RPMI7951 (cell line): ENCODE measurements around the gene FLRT2. TPM values are rescaled to one million over a fixed set of nuclear protein-coding genes. Genes with fewer than 3 reads are reported as not detected.
A peak's percentile ranks its signal among the peaks of the same experiment; 100 is the strongest.

Experiments used
- DNase-seq: peaks from one replicate; pipeline ENCODE4 v3.0.0-alpha.2; 2012; ENCODE audit warnings: low read depth
- total RNA-seq: library from RNA; depleted of rRNA; stranded (reverse); fragments of >200 nt; shearing (Covaris generic); gene quantifications from 2 replicates; pipeline ENCODE4 v1.2.3, GENCODE V29; 2014

FLRT2 gene
- total RNA-seq, 1 experiment from 2014 or later: 5.2 TPM

DNA sequence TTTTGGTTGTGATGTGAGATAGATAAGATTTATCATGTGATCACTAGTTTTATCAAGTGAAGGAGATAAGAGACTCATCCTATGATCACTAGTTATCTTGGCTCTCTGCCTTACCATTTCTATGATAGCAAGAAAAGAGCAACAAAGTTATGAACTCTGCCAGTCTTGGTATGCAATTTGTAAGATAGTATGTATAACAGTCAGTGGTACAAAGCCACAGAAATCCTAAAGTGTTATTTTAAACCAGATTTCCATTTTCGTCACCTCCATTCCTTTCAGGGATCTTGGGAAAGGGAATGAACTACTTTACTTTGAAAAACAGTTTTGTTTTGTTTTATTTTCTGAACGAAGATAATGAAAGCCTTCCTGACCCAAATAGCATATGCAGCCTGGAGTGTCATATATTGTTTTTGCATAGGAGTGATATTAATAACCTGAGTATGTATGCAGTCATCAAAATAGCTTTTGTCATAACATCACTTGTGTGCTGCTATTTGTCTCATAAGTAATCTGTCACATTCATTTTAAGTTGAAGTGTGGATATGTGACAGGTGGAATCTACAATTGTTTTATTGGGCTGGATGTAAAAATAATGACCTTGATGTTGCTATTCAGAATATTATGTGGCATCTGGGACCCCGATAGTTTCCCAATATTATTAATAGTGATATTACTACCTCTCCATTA, 35.0 kb downstream of the FLRT2 start:
- no peak for DNase-seq

DNA sequence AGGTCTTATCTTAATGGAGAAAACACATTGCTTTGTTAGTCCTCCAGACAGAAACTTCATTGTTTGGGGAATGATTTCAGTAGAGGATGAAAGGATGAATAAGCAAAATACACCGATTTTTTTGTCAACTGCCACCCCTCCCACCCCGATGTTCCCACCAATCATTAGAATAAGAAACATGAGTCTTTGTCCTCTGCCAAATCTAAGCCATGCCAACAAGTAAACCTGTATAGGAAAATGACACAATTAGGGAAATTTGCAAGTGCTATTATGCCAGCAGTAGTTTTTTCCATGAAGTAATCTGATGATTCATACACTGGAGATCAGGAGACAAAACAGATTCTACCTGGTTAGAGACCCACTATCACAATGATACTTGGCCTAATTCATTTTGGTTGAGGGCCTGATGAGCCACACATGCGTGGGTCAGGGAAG, 35.9 kb downstream of the FLRT2 start:
- DNase-seq: peak; percentile 41

DNA sequence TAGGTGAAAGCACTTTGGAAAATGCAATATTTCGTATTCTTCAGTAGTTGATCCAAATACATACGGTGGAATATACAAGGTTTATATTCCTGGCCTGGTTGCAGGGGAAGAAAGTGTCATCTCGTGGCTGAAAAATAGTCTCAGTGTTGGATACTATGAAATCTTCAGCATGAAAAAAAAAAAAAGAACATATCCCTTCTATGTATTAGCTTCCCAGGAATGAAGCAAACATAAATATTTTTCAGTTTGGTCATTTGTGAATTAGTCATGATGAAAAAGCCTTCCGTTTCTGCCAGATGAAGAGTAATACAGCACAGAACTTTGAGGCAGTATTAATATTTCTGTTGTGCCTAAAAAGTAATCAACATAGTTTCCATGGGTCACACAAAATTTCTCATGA, 36.7 kb downstream of the FLRT2 start:
- DNase-seq: peak; percentile 43

DNA sequence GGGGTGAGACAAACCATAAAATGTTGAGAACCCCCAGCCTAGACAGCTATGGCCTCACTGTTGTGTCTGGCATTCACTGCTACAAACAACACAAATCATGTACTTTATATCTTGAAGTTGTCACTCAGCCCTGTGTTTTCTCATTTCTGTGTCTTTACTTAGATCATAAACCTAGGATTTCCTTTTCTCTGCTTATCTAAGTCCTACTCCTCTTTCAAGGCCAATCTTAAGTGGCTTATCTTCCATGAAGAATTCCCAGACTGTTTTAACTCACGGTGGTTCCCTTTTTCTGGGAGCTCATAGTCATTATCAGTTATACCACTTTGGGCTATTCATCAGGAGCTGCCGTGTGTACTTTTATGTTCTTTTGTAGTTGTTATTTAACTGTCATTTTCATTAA, 42.1 kb downstream of the FLRT2 start:
- no peak for DNase-seq

GRCh38 chr14:85572845-85573244, 42.9 kb downstream of the FLRT2 start:
- DNase-seq: peak; percentile 82

GRCh38 chr14:85573406-85573805, 43.5 kb downstream of the FLRT2 start:
- DNase-seq: no peak

DNA sequence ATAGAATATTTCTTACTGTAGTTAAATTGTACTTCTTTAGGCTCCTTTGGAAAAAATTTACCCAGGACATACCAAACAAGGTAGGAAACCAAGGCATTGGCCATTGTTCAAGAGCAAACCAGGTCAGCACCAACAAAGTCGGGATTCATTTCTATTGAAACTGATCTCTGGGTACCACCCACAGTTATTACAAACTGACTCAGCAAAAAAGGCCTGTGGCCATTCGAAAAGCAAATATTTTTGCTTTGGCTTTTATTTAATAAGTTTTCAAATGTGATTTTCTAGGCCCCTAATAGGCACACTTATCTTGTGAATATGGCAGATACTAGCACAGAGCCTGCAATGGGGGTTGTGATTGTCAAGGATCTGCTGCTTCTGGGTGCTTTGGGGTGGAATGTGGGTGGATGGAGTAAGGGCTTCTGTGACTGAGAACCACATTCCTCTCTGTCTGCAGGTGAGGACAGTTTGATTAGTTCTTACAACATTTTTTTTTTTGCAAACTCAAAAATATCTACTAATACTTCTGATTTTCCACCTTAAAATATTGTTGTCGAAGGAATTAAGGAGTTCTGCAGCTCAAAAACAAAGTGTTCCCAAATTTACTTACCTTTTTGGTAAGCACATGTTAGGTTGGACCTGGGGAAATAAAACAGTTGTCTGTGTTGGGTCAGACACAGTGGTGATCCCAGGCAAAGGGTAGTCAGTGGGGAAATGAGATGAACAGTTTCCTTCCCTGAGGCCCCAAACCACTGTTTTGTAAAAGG, 45.1 kb downstream of the FLRT2 start:
- DNase-seq: no peak

- no peak for DNase-seq
These were observed 45.6 kb downstream of the FLRT2 start for GRCh38 chr14:85575617-85575898.

- DNase-seq: no peak
These were observed 46.3 kb downstream of the FLRT2 start for GRCh38 chr14:85576218-85576617.

DNA sequence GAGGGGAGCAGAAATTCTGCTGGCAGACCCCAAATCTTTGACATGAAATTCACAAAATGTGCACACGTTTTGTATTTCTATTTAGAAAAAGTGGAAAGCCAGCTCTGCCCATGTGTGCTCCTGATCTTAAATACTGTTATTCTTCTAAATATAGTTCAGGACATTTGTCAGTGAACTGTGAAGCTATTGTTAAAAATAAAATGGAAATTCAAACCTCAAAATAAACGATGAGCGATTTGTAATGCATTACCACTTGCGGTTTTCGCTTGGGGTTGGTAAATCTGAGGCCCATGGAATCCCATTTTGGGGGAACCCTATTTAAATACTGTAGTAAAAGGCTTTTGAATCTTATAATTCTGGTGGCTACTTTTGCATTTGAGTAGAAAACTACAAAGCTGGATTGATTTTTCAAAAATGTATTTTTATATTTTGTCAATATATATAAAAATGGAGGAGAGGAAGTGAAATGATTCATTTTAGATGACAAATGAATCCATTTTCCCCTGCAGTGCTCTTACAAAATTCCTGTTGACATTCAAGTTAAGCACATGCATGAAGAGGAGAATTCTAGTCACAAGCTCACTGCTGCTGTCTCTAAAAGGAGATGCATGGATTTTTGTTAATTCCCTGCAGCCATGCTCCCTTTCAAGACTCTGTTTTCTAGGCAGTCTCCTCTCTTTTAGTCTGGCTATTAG, 47.1 kb downstream of the FLRT2 start:
- DNase-seq: peak; percentile 43

- DNase-seq: no peak
These were observed 47.7 kb downstream of the FLRT2 start for GRCh38 chr14:85577543-85578114.

- DNase-seq: no peak
These were observed 48.4 kb downstream of the FLRT2 start for GRCh38 chr14:85578357-85578756.

DNA sequence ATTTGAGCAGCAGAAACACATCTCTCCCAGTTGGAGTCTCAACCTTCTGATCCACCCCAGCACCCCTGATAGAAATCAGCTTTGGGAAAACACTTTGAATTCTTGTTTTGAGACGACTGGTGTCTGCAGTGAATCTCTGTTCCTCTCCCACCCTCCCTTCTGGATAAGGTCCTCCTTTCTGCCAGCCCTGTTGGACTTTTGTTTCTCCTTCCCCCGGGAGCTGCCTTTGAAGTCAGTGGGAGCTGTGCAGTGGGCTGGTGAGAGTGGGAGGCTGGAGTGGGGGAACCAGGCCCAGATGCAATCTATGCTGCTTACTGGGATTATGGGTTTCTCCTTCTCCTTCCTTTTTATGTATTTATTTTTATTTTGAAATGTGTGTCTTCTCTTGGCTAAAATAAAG, 49.0 kb downstream of the FLRT2 start:
- DNase-seq: no peak

DNA sequence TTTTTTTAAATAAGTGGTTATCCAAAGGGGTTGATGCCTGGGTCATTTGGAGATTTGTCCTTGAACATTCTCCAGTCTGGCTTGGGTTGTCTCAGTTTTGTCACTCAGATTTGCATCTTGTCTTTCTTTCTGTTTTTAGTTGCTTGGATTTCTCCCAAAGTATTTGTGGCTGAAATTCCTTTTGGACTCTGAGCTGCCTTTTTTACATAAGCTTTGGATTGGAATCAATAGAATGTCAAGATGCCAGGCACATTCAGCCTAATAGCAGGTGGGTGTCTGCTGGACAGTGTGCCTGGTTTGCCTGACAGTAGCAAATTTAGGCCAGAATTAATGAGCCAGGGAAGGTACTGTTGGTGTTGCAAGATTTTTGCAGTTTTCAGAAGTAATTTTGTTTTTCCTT, 50.0 kb downstream of the FLRT2 start:
- no peak for DNase-seq

- DNase-seq: no peak
These were observed 50.7 kb downstream of the FLRT2 start for GRCh38 chr14:85580536-85581140.

DNA sequence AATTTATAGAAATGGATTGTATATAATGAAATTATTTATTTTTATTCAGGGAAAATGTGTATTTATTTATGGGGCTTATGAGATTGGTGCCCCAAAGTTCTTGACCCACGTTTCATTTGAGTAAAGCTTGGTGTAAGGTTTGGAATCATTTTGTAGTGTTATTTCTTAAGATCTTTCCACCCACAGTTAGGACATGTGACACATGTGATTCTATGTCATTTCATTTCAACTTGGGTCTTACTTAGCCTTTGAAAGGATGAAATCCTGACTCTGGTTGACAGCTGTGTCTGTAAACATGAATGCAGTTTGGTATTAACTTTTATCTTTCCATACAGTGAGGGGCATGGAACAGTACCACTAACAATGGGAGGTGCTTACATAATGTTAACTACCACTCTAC, 51.7 kb downstream of the FLRT2 start:
- no peak for DNase-seq

GRCh38 chr14:85583380-85583779, 53.4 kb downstream of the FLRT2 start:
- DNase-seq: no peak

DNA sequence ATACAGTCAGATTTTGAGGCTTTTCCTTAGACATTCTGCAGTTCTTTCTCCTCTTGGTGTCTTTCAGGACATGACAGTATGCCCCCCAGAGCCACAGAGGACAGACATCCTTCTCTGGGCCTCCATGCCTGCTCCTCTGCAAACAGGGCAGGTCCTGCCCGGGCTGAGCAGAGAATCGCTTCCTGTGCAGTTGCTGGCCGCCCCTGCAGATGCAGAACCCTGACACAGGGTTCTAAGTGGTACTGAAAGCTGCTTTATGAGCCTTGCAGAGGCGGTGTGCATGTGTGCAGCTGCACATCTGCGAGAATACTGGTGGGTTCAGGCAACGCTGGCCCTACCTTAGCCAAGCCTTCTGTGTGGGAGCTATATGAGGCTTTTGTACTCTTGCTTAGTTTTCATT, 54.5 kb downstream of the FLRT2 start:
- DNase-seq: no peak

- peak; percentile 81 for DNase-seq
These were observed 57.3 kb downstream of the FLRT2 start for GRCh38 chr14:85587151-85587711.

DNA sequence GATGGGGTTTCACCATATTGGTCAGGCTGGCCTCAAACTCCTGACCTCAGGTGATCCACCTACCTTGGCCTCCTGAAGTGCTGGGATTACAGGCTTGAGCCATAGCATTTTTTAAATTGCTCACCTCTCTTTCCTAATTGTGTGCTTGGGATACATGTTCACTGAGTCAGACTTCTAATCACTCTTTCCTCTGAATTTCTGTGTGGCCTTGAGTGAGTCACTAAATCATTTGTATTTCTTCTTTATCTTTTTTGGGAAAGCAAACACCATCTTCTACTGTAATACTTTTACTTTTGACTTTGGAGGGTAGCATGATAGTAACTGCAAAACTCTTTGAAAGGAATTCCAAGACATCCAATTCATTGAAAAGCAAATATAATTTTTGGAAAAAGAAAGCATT, 60.8 kb downstream of the FLRT2 start:
- DNase-seq: no peak

DNA sequence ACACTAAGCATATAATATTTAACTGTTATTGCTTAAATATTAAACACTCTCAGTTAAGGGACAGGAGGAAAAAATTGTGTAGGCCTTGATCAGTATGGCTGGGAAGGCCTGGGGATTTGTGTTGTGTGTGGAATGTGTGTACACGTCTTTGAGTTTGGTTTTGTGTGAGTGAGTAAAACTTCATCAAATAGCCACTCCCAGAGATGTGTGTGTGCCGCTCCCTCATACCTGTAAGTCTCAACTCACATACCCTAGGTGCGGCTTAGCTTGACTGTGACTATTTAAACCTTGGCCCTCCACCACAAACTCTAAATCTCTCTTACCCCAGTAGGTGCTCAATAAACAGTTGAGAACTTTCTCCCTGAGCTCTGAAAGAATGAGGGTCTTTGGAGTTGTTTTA, 64.3 kb downstream of the FLRT2 start:
- DNase-seq: no peak

GRCh38 chr14:85595981-85596380, 66.0 kb downstream of the FLRT2 start:
- no peak for DNase-seq
